Stomach (tissue), 9 donors: Measurements from ENCODE around the gene SF3A1. TPM values are rescaled to one million over a fixed set of nuclear protein-coding genes. Genes with fewer than 3 reads are reported as not detected.
A peak's percentile ranks its signal among the peaks of the same experiment; 100 is the strongest.

Source experiments
- DNase-seq, 2 donors: peaks; one replicate each; pipeline versions ENCODE4 v3.0.0 to v3.0.0-alpha.2; 2013 to 2019
- H3K27ac ChIP-seq, 5 donors: fragments of 200-600 bp in 4 of 5; sonication (generic) in 4 of 5; one replicate each; pipeline ENCODE4 v1.5.1; 2013 to 2019; ENCODE audit warnings: mild to moderate bottlenecking in 1 of 5, moderate library complexity in 1 of 5
- H3K27me3 ChIP-seq, 3 donors: fragments of 200-600 bp; sonication (generic); one replicate each; pipeline ENCODE4 v1.5.1; 2017 to 2019; ENCODE audit warnings: mixed run types in 1 of 3
- H3K36me3 ChIP-seq, 4 donors: fragments of 200-600 bp; sonication (generic); 1 replicate in 3 of 4; 2 replicates in 1 of 4; pipeline ENCODE4 v1.5.1; 2016 to 2019
- H3K4me1 ChIP-seq, 4 donors: fragments of 200-600 bp; sonication (generic); one replicate each; pipeline ENCODE4 v1.5.1; 2016 to 2019
- H3K4me3 ChIP-seq, 4 donors: fragments of 200-600 bp; sonication (generic) in 3 of 4; one replicate each; pipeline ENCODE4 v1.5.1; 2016 to 2019; ENCODE audit warnings: mild to moderate bottlenecking in 1 of 4
- H3K9me3 ChIP-seq, 4 donors: fragments of 200-600 bp; sonication (generic); one replicate each; pipeline ENCODE4 v1.5.1; 2016 to 2019
- CTCF ChIP-seq, 7 experiments: fragments of 450-650 bp in 4 of 7; fragments of 200-600 bp in 3 of 7; sonication (generic) in 3 of 7; IDR thresholded peaks; one replicate each; pipeline ENCODE4 v1.5.1; 2016 to 2019; ENCODE audit warnings: antibody characterized with exemption in 7 of 7, control low read depth in 2 of 7, mild to moderate bottlenecking in 1 of 7
- EP300 ChIP-seq: sonication (generic); formaldehyde crosslinking; IDR thresholded peaks from one replicate; pipeline ENCODE4 v1.6.1; 2017; ENCODE audit warnings: antibody characterized with exemption
- POLR2A ChIP-seq, 4 donors: fragments of 450-650 bp; IDR thresholded peaks; one replicate each; pipeline ENCODE4 v1.6.1; 2016; ENCODE audit warnings: antibody characterized with exemption in 4 of 4, control low read depth in 2 of 4, mild to moderate bottlenecking in 1 of 4, moderate library complexity in 1 of 4
- POLR2AphosphoS5 ChIP-seq, 3 donors: sonication (generic); formaldehyde crosslinking; IDR thresholded peaks; one replicate each; pipeline ENCODE4 v1.6.1; 2016; ENCODE audit warnings: antibody characterized with exemption in 3 of 3
- WGBS, 5 donors: extraction: QIAGEN DNeasy Blood & Tissue Kit in 3 of 5; methylation state at CpG; one replicate each; pipeline versions ENCODE4 v1.1.5 to v1.1.7; 2013 to 2018; 5-methylcytosine and 5-hydroxymethylcytosine counted together
- intact Hi-C: fragments of 100-400 bp; cut with DNase I; formaldehyde crosslinking; loops from one replicate; pipeline ENCODE4 v1.15.1; 2023; ENCODE audit warnings: low total_unique reads
- polyA plus RNA-seq, 3 donors: library from polyadenylated mRNA; stranded (reverse); fragments of 200-250 nt; gene quantifications; one replicate each; pipeline ENCODE4 v1.2.3, GENCODE V29; 2013
- total RNA-seq, 5 donors: library from RNA; depleted of rRNA; stranded (reverse); fragments of >200 nt; gene quantifications; one replicate each; pipeline versions ENCODE4 v1.1.0 to v1.2.3, GENCODE V29; 2014 to 2016
- donor health status: healthy with polysubstance abuse.
- donor health status: Bipolar disorder and iron deficiency.
- donor health status: healthy.

Gene SF3A1
- total and polyA plus RNA-seq, 8 donors = 13.6 to 316 (median 30.6) TPM

- Histone ChIP-seq H3K27me3 (no peaks in the 10 kb centered on the region), H3K4me3 (peak within 1 kb of the TSS; percentile 96 to 98 (median 96)), H3K36me3 (peaks cover 7 to 22% (median 18%) of the 10 kb centered on the region in 4 donors), H3K27ac (peak within 1 kb of the TSS; percentile 90 to 94 (median 92)), H3K4me1 (peaks cover 35 to 62% (median 56%) of the 10 kb centered on the region in 4 donors), H3K9me3 (no peaks in the 10 kb centered on the region)
- 0 to 4% (median 1%) methylated on average over 5 to 69 of the region's 69 CpGs; no CpG with 5 or more reads in 1 of the 5 donors for WGBS, 5 donors
- no peak for TF ChIP-seq EP300
- TF ChIP-seq CTCF (IDR thresholded peaks at IDR 0.05) = peak in 2 of 7 experiments; percentile 6 to 7
- peak in 2 of 4 donors; percentile 28 to 36 for TF ChIP-seq POLR2A (IDR thresholded peaks at IDR 0.05)
- TF ChIP-seq POLR2AphosphoS5 (IDR thresholded peaks at IDR 0.05) = peak in 2 of 3 donors; percentile 73 to 81
- DNase-seq = peak; percentile 97 to 98
- intact Hi-C loops = no loop called here
These were observed 29.9 kb downstream of the SF3A1 start, which contains the start of gene TBC1D10A for GRCh38 chr22:30326706-30327362. Gene TBC1D10A (minus strand): TSS chr22:30326941. CDS start chr22:30326881, 60 bp downstream.

- H3K27me3 ChIP-seq = no peaks in the 10 kb centered on the region
- DNase-seq = peak; percentile 53 to 67
- 0 to 2% (median 1%) methylated on average over 5 to 34 of the region's 34 CpGs for WGBS, 5 donors
- peak overlapping the region; percentile 90 to 94 (median 92) for H3K27ac ChIP-seq
- H3K4me3 ChIP-seq = peak overlapping the region; percentile 96 to 98 (median 96)
- H3K9me3 ChIP-seq = no peaks in the 10 kb centered on the region
- peaks cover 40 to 68% (median 61%) of the 10 kb centered on the region in 4 donors for H3K4me1 ChIP-seq
- intact Hi-C loops = no loop called here
- peaks cover 4 to 20% (median 14%) of the 10 kb centered on the region in 4 donors for H3K36me3 ChIP-seq
- TF ChIP-seq POLR2AphosphoS5 (IDR thresholded peaks at IDR 0.05) = no peak
- TF ChIP-seq EP300 = no peak
- no peak for TF ChIP-seq POLR2A (IDR thresholded peaks at IDR 0.05)
- TF ChIP-seq CTCF (IDR thresholded peaks at IDR 0.05) = no peak
These were observed 30.4 kb downstream of the SF3A1 start for GRCh38 chr22:30326255-30326705.

- Histone ChIP-seq H3K9me3 (no peaks in the 10 kb centered on the region), H3K4me1 (peaks cover 45 to 73% (median 63%) of the 10 kb centered on the region in 4 donors), H3K36me3 (peaks cover 7 to 20% (median 11%) of the 10 kb centered on the region in 4 donors), H3K27ac (peak overlapping the region; percentile 26 to 94 (median 91)), H3K4me3 (peak overlapping the region; percentile 96 to 98 (median 96)), H3K27me3 (no peaks in the 10 kb centered on the region)
- intact Hi-C loops = no loop called here
- WGBS, 5 donors = 26 to 38% (median 29%) methylated on average over 11 to 14 of the region's 14 CpGs
- DNase-seq = no peak
- TF ChIP-seq EP300 (no peak), CTCF (IDR thresholded peaks at IDR 0.05) (no peak), POLR2A (IDR thresholded peaks at IDR 0.05) (no peak), POLR2AphosphoS5 (IDR thresholded peaks at IDR 0.05) (no peak)
These were observed 30.9 kb downstream of the SF3A1 start for GRCh38 chr22:30325724-30326254.

- Histone ChIP-seq H3K27ac (peak overlapping the region; percentile 26 to 94 (median 91)), H3K4me3 (peak overlapping the region; percentile 96 to 98 (median 96)), H3K9me3 (no peaks in the 10 kb centered on the region), H3K4me1 (peaks cover 51 to 79% (median 66%) of the 10 kb centered on the region in 4 donors), H3K27me3 (no peaks in the 10 kb centered on the region), H3K36me3 (peaks cover 9 to 20% (median 11%) of the 10 kb centered on the region in 4 donors)
- TF ChIP-seq POLR2A (IDR thresholded peaks at IDR 0.05) (no peak), POLR2AphosphoS5 (IDR thresholded peaks at IDR 0.05) (peak in 1 of 3 donors; percentile 24)
- peak; percentile 48 to 80 for DNase-seq
- intact Hi-C loops = no loop called here
- 38 to 47% (median 39%) methylated on average over 5 of the region's 5 CpGs for WGBS, 5 donors
These were observed 31.5 kb downstream of the SF3A1 start for GRCh38 chr22:30325065-30325720.
